ENCODE results near the gene WDR11.

WDR11 gene

GRCh38 chr10:120873741-120874140, 22.6 kb downstream of the WDR11 start:
- H3K4me3 ChIP-seq (ENCODE audit: low read depth in 1 of 2, low read length in 1 of 2): no peak overlapping the region
- TF ChIP-seq CTCF (IDR thresholded peaks at IDR 0.05): no peak
- no peaks in the 10 kb centered on the region for H3K4me1 ChIP-seq (ENCODE audit: control insufficient read depth in 1 of 2, insufficient read depth in 1 of 2, low read depth in 1 of 2, low read length in 1 of 2)
- no peak overlapping the region for H3K27ac ChIP-seq
- no peaks in the 10 kb centered on the region for H3K27me3 ChIP-seq
- H3K9me3 ChIP-seq: no peaks in the 10 kb centered on the region
- H3K36me3 ChIP-seq: peaks cover 66% of the 10 kb centered on the region

GRCh38 chr10:120883071-120883470, 31.9 kb downstream of the WDR11 start:
- no peaks in the 10 kb centered on the region for H3K9me3 ChIP-seq
- H3K27ac ChIP-seq: no peak overlapping the region
- no peaks in the 10 kb centered on the region for H3K27me3 ChIP-seq
- TF ChIP-seq CTCF (IDR thresholded peaks at IDR 0.05): no peak
- H3K4me3 ChIP-seq (ENCODE audit: low read depth in 1 of 2, low read length in 1 of 2): no peak overlapping the region
- peaks cover 48% of the 10 kb centered on the region for H3K36me3 ChIP-seq
- no peaks in the 10 kb centered on the region for H3K4me1 ChIP-seq (ENCODE audit: control insufficient read depth in 1 of 2, insufficient read depth in 1 of 2, low read depth in 1 of 2, low read length in 1 of 2)

- Histone ChIP-seq H3K36me3 (peaks cover 68% of the 10 kb centered on the region), H3K4me3 (ENCODE audit: low read depth in 1 of 2, low read length in 1 of 2) (no peak overlapping the region), H3K27me3 (no peaks in the 10 kb centered on the region), H3K4me1 (ENCODE audit: control insufficient read depth in 1 of 2, insufficient read depth in 1 of 2, low read depth in 1 of 2, low read length in 1 of 2) (no peaks in the 10 kb centered on the region), H3K27ac (no peak overlapping the region), H3K9me3 (no peaks in the 10 kb centered on the region)
- no peak for TF ChIP-seq CTCF (IDR thresholded peaks at IDR 0.05)
These were observed 36.3 kb downstream of the WDR11 start for GRCh38 chr10:120887482-120887881.

- no peaks in the 10 kb centered on the region for H3K27me3 ChIP-seq
- no peak overlapping the region for H3K27ac ChIP-seq
- no peaks in the 10 kb centered on the region for H3K4me1 ChIP-seq (ENCODE audit: control insufficient read depth in 1 of 2, insufficient read depth in 1 of 2, low read depth in 1 of 2, low read length in 1 of 2)
- TF ChIP-seq CTCF (IDR thresholded peaks at IDR 0.05): no peak
- H3K36me3 ChIP-seq: peaks cover 67% of the 10 kb centered on the region
- H3K4me3 ChIP-seq (ENCODE audit: low read depth in 1 of 2, low read length in 1 of 2): no peak overlapping the region
- H3K9me3 ChIP-seq: no peaks in the 10 kb centered on the region
These were observed 40.2 kb downstream of the WDR11 start for GRCh38 chr10:120891365-120891764.

GRCh38 chr10:120894556-120894955, 43.4 kb downstream of the WDR11 start:
- no peak overlapping the region for H3K27ac ChIP-seq
- no peaks in the 10 kb centered on the region for H3K9me3 ChIP-seq
- no peak for TF ChIP-seq CTCF (IDR thresholded peaks at IDR 0.05)
- H3K4me1 ChIP-seq (ENCODE audit: control insufficient read depth in 1 of 2, insufficient read depth in 1 of 2, low read depth in 1 of 2, low read length in 1 of 2): no peaks in the 10 kb centered on the region
- H3K4me3 ChIP-seq (ENCODE audit: low read depth in 1 of 2, low read length in 1 of 2): no peak overlapping the region
- no peaks in the 10 kb centered on the region for H3K27me3 ChIP-seq
- peaks cover 53% of the 10 kb centered on the region for H3K36me3 ChIP-seq

- H3K27ac ChIP-seq: no peak overlapping the region
- no peaks in the 10 kb centered on the region for H3K4me1 ChIP-seq (ENCODE audit: control insufficient read depth in 1 of 2, insufficient read depth in 1 of 2, low read depth in 1 of 2, low read length in 1 of 2)
- H3K27me3 ChIP-seq: no peaks in the 10 kb centered on the region
- no peak for TF ChIP-seq CTCF (IDR thresholded peaks at IDR 0.05)
- H3K9me3 ChIP-seq: no peaks in the 10 kb centered on the region
- no peak overlapping the region for H3K4me3 ChIP-seq (ENCODE audit: low read depth in 1 of 2, low read length in 1 of 2)
- H3K36me3 ChIP-seq: peaks cover 57% of the 10 kb centered on the region
These were observed 46.2 kb downstream of the WDR11 start for GRCh38 chr10:120897343-120897742.

Measured in neutrophil (primary cell).